Stomach (tissue), 4 donors: ENCODE results near the gene ZNF783.

ENCODE experiments used
- POLR2A ChIP-seq, 4 donors: fragments of 450-650 bp; IDR thresholded peaks; one replicate each; pipeline ENCODE4 v1.6.1; 2016; ENCODE audit warnings: antibody characterized with exemption in 4 of 4, control low read depth in 2 of 4, mild to moderate bottlenecking in 1 of 4, moderate library complexity in 1 of 4
- TF ChIP-seq, protein P1 (sequence below), 7 experiments: fragments of 450-650 bp in 4 of 7; fragments of 200-600 bp in 3 of 7; sonication (generic) in 3 of 7; IDR thresholded peaks; one replicate each; pipeline ENCODE4 v1.5.1; 2016 to 2019; ENCODE audit warnings: antibody characterized with exemption in 7 of 7, control low read depth in 2 of 7, mild to moderate bottlenecking in 1 of 7

- TF ChIP-seq POLR2A (IDR thresholded peaks at IDR 0.05) = no peak
- TF ChIP-seq, protein P1, sequence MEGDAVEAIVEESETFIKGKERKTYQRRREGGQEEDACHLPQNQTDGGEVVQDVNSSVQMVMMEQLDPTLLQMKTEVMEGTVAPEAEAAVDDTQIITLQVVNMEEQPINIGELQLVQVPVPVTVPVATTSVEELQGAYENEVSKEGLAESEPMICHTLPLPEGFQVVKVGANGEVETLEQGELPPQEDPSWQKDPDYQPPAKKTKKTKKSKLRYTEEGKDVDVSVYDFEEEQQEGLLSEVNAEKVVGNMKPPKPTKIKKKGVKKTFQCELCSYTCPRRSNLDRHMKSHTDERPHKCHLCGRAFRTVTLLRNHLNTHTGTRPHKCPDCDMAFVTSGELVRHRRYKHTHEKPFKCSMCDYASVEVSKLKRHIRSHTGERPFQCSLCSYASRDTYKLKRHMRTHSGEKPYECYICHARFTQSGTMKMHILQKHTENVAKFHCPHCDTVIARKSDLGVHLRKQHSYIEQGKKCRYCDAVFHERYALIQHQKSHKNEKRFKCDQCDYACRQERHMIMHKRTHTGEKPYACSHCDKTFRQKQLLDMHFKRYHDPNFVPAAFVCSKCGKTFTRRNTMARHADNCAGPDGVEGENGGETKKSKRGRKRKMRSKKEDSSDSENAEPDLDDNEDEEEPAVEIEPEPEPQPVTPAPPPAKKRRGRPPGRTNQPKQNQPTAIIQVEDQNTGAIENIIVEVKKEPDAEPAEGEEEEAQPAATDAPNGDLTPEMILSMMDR (IDR thresholded peaks at IDR 0.05) = no peak
Measured at GRCh38 chr7:149317496-149317895, 55.5 kb downstream of the ZNF783 start.
